D721Med (cell line): Measurements from ENCODE around the gene MRPS18A.
"Not testable (repeated sequence)": the region's sequence is repeated elsewhere in the genome, so short reads cannot be mapped to it uniquely, and the experiment has no call there.

Experiments
- DNase-seq: peaks from one replicate; pipeline ENCODE4 v3.0.0; 2011; ENCODE audit warnings: low spot score; ENCODE audit not compliant: insufficient read length
- FAIRE-seq: peaks from 2 replicates; lab custom pipeline; 2011; peaks lifted over from hg19 to GRCh38; lab: Jason Lieb, UNC
- TF ChIP-seq, protein P1 (sequence below): IDR thresholded peaks from 2 replicates; pipeline ENCODE4 v1.5.1; 2012; ENCODE audit warnings: mild to moderate bottlenecking, control low read depth; ENCODE audit not compliant: insufficient read depth; ENCODE audit errors: missing control alignments

MRPS18A gene

GRCh38 chr6:43703512-43704429 is 16.2 kb upstream of the MRPS18A start:
- TF ChIP-seq, protein P1, sequence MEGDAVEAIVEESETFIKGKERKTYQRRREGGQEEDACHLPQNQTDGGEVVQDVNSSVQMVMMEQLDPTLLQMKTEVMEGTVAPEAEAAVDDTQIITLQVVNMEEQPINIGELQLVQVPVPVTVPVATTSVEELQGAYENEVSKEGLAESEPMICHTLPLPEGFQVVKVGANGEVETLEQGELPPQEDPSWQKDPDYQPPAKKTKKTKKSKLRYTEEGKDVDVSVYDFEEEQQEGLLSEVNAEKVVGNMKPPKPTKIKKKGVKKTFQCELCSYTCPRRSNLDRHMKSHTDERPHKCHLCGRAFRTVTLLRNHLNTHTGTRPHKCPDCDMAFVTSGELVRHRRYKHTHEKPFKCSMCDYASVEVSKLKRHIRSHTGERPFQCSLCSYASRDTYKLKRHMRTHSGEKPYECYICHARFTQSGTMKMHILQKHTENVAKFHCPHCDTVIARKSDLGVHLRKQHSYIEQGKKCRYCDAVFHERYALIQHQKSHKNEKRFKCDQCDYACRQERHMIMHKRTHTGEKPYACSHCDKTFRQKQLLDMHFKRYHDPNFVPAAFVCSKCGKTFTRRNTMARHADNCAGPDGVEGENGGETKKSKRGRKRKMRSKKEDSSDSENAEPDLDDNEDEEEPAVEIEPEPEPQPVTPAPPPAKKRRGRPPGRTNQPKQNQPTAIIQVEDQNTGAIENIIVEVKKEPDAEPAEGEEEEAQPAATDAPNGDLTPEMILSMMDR: no peak
- FAIRE-seq (no peak), DNase-seq (no peak)

DNA sequence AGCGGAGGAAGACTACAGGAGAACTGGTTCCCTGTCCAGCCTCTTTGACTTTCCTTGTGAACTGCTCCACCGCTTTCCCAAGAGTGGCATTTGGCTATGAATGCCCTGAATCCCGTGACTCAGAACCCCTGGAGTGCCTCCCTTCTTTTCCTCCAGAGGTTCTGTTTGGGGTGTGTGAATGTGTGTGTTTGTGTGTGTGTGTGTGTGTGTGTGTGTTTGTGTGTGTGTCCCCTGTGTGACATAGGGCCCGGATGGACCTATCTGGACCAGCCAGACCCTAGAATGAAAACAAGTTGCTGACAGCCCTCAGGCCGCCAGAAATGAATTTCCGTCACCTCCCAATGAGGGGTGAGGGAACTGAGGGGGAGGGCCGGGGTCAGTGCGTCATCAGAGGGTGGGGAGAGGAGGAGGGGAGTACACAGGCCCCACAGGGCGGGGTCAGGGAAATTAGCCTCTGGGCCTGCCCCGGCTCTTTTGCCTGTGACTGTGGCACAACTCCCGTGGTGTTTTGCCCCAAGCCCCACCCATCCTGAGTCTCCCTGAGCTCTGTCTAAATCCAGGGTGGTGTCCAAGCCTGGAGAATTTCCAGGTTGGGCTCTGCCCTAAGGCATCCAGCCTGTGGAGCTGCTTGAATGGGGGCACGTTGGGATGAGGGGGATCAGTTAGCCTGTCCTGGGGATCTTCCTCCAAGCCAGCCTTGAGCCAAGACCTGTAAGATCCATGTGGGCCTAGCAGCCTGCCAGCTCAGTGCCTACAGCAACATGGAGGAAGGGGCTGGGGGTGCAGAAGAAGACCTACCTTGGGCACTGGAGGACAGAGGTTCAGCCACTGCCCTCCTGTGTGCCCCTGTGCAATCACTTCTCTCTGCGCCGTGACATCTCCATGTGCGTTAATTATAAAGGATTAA is 15.2 kb upstream of the MRPS18A start:
- DNase-seq (no peak), FAIRE-seq (no peak)
- TF ChIP-seq, protein P1: no peak

GRCh38 chr6:43702171-43702533 is 14.6 kb upstream of the MRPS18A start:
- no peak for FAIRE-seq
- TF ChIP-seq, protein P1: no peak
- no peak for DNase-seq

DNA sequence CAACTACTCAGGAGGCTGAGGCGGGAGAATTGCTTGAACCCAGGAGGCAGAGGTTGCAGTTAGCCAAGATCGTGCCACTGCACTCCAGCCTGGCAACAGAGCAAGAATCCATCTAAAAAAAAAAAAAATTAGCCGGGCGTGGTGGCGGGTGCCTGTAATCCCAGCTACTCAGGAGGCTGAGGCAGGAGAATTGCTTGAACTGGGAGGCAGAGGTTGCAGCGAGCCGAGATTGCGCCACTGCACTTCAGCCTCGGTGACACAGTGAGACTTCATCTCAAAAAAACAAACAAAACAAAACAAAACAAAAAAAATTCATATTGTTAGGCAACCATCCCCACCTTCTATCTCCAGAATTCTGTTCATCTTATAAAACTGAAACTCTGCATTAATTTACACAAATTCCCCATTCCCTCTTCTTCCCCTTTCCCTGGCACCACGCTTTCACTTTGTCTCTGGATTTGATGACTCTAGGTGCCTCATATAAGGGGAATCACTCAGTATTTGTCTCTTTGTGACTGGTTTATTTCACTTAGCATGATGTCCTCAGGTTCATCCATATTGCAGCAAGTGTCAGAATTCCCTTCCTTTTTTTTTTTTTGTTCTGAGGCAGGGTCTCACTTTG is 13.5 kb upstream of the MRPS18A start:
- FAIRE-seq, DNase-seq: not testable (repeated sequence)

GRCh38 chr6:43699564-43700186 is 12.1 kb upstream of the MRPS18A start:
- FAIRE-seq (no peak), DNase-seq (no peak)
- TF ChIP-seq, protein P1: no peak

- DNase-seq: no peak
- FAIRE-seq: no peak
- TF ChIP-seq, protein P1: no peak
These were observed 11.2 kb upstream of the MRPS18A start for GRCh38 chr6:43698584-43699349.
